HG02763 (cell line): Measurements from ENCODE around the gene ARHGAP11B.
"Not testable (repeated sequence)": the region's sequence is repeated elsewhere in the genome, so short reads cannot be mapped to it uniquely, and the experiment has no call there.

Experiments used
- ATAC-seq: cut with Tn5 transposase; IDR thresholded peaks from one replicate; pipeline ENCODE4 v1.9.1; 2021; ENCODE audit warnings: mild to moderate bottlenecking, moderate library complexity; ENCODE audit not compliant: unreplicated experiment

ARHGAP11B gene

GRCh38 chr15:30625436-30626193 is at the start of gene ARHGAP11B:
Gene ARHGAP11B, plus strand, starts transcription at chr15:30626128.
- ATAC-seq: peak; percentile 96

GRCh38 chr15:30579394-30579970 is 46.4 kb upstream of the ARHGAP11B start:
- not testable (repeated sequence) for ATAC-seq

- not testable (repeated sequence) for ATAC-seq
Measured at GRCh38 chr15:30580716-30581115, 45.2 kb upstream of the ARHGAP11B start.

DNA sequence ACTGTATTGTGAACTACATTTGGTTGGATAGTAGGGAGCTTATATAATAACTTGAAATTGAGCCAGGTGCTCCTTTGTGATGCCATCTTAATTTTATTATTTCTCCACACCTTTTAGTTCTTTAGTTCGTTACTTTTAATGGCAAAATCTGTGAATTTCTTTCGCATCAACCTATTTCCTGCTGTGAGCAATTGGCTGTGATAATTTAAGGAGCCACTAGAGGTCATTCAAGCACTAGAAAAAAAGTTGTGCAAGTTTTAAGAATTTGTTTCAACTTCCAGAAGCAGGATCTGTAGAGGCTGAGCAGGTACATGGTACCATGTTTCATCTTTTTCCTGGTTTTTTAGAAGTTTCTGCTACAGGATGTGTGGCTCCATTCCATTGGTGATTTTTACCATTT is 27.0 kb upstream of the ARHGAP11B start:
- not testable (repeated sequence) for ATAC-seq

GRCh38 chr15:30603796-30604195 is 22.1 kb upstream of the ARHGAP11B start, which contains the start of gene GOLGA8H:
Gene GOLGA8H, plus strand, starts transcription at chr15:30604028. Its CDS starts 98 bp downstream, at chr15:30604126.
- not testable (repeated sequence) for ATAC-seq

DNA sequence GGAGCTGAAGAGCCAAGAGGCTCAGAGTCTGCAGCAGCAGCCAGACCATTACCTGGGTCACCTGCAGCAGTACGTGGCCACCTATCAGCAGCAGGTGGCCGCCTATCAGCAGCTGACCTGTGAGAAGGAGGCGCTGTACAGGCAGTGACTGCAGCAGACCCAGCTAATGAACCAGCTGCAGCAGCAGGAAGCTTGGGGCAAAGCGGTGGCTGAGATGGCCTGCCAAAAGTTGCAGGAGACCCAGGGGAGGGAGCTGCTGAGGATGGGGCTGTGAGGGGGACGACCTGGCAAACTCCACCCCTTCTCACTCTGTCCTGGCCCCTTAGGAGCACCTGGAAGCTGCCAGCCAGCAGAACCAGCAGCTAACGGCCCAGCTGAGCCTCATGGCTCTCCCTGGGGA is 13.7 kb upstream of the ARHGAP11B start:
- not testable (repeated sequence) for ATAC-seq

GRCh38 chr15:30621342-30621741 is 4.6 kb upstream of the ARHGAP11B start:
- ATAC-seq: not testable (repeated sequence)

GRCh38 chr15:30626194-30626565 is 252 bp downstream of the ARHGAP11B start:
- ATAC-seq: peak; percentile 10

DNA sequence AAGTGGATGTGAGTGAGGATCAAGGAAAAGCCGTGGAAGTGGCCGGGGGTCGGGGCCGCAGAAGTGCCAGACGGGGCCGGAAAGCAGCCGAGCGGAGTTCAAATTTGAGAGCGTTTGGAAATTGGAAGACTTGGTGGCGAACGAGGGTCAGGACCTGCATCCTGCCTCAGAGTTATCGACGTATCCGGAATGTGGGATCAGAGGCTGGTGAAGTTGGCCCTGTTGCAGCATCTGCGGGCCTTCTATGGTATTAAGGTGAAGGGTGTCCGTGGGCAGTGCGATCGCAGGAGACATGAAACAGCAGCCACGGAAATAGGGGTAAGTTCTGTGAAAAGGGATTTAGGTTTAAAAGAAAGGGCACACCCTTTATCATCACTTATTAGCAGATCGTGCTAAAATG is 704 bp downstream of the ARHGAP11B start:
- not testable (repeated sequence) for ATAC-seq

- peak; percentile 89 for ATAC-seq
Measured at GRCh38 chr15:30650012-30650929, 24.3 kb downstream of the ARHGAP11B start.

GRCh38 chr15:30661154-30661553 is 35.2 kb downstream of the ARHGAP11B start:
- ATAC-seq: not testable (repeated sequence)

DNA sequence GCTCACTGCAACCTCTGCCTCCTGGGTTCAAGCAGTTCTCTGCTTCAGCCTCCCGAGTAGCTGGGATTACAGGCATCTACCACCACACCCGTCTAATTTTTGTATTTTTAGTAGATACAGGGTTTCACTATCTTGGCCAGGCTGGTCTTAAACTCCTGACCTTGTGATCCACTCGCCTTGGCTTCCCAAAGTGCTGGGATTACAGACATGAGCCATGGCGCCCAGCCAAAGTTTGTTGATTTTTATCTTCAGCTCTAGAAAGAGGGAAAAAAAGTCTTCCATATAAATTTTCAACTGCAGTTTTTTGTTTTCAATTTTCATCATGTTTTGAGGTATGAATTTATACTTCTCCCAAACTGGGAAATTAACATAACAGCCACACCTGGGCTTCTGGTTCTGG is 43.7 kb downstream of the ARHGAP11B start:
- not testable (repeated sequence) for ATAC-seq

DNA sequence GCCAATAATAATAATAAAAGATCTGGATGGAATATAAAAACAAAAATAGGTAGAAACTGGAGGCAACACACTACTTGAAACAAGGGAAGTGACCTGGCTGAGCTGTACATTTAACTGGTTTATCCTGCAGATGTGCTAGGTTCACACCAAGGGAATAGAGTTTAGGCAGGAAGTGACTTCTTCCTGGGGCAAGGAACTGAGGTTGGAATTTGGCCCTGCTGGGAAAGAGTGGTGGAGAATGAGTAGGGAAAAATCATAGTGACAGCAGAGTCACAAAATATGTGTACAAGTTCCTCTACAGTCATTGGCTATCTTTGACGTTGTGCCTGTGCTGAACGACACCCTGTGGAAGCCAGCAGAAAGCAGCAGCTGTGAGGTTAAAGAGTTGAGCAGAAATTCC is 44.1 kb downstream of the ARHGAP11B start:
- ATAC-seq: no peak

DNA sequence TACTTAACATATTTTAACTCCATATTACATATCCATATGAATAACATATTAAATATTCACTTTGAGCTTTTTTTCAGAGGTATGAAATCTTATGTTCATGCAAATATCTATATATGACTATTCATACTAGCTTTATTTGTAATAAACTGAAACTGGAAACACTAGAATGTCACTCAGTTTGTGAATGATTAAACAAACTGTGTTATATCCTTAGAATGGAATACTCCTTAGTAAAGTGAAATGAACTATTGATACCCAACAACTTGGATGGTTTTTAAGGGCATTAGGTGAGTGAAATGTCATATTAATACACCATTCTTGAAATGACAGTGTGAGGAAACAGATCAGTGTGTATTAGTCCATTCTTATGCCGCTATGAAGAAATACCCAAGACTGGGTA is 45.4 kb downstream of the ARHGAP11B start:
- no peak for ATAC-seq

DNA sequence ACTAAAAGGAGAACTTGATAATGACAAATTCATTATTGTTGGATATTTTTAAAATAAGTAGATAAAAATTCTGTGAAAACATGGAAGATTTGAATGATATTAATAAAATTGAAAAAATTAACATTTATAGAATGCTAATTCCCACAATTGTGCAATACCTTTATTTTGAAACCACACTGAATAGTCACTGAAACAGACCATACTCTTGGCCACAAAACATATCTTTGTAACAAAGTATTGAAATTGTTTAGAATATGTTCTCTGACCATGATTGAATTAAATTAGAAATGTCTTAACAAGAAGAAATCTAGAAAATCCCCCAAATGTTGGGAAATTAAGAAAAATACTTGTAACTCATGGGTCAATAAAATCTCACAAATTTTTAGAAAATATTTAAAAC is 49.2 kb downstream of the ARHGAP11B start:
- no peak for ATAC-seq

DNA sequence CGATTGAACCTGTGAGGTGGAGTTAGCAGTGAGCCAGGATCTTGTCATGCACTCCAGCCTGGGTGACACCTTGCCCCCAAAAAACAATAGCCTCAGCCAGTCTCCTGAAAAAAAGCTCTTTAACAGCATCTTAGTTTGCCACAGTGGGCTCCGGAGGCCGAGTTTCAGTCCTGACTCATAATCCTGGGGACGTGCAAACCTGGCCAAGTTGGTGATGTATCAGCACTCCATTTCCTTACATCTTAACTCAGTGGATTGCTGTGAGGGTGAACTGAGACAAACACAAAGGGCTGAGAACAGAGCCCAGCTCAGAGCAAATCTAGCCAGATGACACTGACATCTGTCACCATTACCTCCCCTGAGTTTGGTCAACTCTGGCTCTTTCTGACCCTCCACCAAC is 50.0 kb downstream of the ARHGAP11B start:
- ATAC-seq: not testable (repeated sequence)

GRCh38 chr15:30680997-30681396 is 55.1 kb downstream of the ARHGAP11B start:
- ATAC-seq: not testable (repeated sequence)

DNA sequence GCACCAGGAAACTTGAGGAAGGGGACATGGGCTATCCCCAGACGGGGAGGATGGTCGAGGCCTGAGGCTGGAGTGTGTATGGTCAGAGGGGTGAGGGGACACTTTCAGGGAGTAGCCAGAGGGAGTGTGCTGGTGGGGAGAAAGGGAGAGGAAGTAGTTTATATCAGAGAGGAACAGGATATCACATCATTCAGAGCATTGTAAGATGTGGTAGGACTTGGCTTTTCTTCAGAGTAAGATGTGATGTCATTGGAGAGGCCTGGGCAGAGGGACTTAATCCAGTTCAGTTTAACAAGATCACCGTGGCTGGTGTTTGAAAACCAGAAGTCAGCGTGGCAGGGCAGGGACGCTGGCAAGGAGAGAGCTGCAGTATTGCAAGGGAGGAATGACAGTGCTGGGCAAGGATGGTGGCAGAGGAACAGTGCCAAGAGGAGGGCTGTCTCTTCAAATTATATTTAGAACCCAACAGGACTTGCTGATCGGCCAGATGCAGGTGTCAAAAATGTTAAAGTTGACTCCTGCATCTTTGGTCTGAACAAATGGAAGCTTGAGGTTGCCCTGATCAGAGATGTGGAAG is 59.9 kb downstream of the ARHGAP11B start:
- not testable (repeated sequence) for ATAC-seq

- ATAC-seq: not testable (repeated sequence)
Measured at GRCh38 chr15:30686651-30687050, 60.7 kb downstream of the ARHGAP11B start.
